ENCODE results near the gene ZNF823. TPM values are rescaled to one million over a fixed set of nuclear protein-coding genes. Genes with fewer than 3 reads are reported as not detected.
A peak's percentile ranks its signal among the peaks of the same experiment; 100 is the strongest.

Gene ZNF823
- polyA plus RNA-seq, 1 experiment = 3.8 TPM

- TF ChIP-seq CTCF (IDR thresholded peaks at IDR 0.05; ENCODE audit: low read depth, low read length) = no peak
- no peaks in the 10 kb centered on the region; the same call in 1 of the 2 replicates for H3K9me3 ChIP-seq (ENCODE audit: control insufficient read depth, insufficient read depth, low read length)
- H3K27ac ChIP-seq (ENCODE audit: low read depth, low read length) = peak overlapping the region; percentile 11
- no peak for DNase-seq (ENCODE audit: low read depth, low spot score)
- peak overlapping the region; percentile 81 for H3K4me3 ChIP-seq (ENCODE audit: low read depth, low read length)
- CTCF ChIA-PET = interaction anchor here (1.3 kb wide), 1 partner anchor 104 kb away, joined by 3 read pairs; no protein-coding TSS in a partner anchor
- H3K27me3 ChIP-seq (ENCODE audit: control insufficient read depth, insufficient read depth, low read length) = no peaks in the 10 kb centered on the region
- POLR2A ChIA-PET = no interaction called here
Observed at GRCh38 chr19:11693505-11694499, 44.9 kb downstream of the ZNF823 start.

DNA sequence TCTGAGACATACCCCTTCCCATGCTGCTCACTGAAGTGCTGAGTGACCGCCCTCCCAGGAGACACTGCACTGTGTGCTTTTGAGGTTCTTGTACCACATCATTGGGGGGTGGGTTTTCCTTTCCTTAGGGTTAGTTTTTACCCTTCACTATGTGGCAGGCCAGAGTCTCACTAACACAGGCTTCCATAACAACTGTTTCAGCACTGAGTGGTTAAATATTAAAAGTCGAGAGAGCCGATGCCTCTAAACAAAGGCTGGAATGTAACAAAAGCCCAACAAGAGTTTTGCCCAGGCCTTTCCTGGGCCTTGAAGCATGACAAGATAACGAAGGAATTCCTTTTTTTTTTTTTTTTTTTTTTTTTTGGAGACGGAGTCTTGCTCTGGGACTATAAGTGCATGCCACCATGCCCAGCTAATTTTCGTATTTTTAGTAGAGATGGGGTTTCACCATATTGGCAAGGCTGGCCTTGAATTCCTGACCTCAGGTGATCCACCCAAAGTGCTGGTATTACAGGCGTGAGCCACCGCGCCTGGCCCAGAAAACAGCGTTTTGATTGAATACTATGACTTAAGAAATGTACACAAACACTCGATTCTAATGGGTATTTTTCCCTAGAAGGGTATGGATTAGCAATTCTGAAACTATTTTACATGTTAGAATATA is 46.5 kb downstream of the ZNF823 start:
- Histone ChIP-seq H3K27me3 (ENCODE audit: control insufficient read depth, insufficient read depth, low read length) (no peaks in the 10 kb centered on the region), H3K9me3 (ENCODE audit: control insufficient read depth, insufficient read depth, low read length) (peaks cover 4% of the 10 kb centered on the region), H3K4me3 (ENCODE audit: low read depth, low read length) (no peak overlapping the region), H3K27ac (ENCODE audit: low read depth, low read length) (no peak overlapping the region)
- no peak for DNase-seq (ENCODE audit: low read depth, low spot score)
- POLR2A ChIA-PET = no interaction called here
- TF ChIP-seq CTCF (IDR thresholded peaks at IDR 0.05; ENCODE audit: low read depth, low read length) = no peak
- CTCF ChIA-PET = interaction anchor here (2.9 kb wide), 1 partner anchor 8 kb away, joined by 9 read pairs; no protein-coding TSS in a partner anchor

DNA sequence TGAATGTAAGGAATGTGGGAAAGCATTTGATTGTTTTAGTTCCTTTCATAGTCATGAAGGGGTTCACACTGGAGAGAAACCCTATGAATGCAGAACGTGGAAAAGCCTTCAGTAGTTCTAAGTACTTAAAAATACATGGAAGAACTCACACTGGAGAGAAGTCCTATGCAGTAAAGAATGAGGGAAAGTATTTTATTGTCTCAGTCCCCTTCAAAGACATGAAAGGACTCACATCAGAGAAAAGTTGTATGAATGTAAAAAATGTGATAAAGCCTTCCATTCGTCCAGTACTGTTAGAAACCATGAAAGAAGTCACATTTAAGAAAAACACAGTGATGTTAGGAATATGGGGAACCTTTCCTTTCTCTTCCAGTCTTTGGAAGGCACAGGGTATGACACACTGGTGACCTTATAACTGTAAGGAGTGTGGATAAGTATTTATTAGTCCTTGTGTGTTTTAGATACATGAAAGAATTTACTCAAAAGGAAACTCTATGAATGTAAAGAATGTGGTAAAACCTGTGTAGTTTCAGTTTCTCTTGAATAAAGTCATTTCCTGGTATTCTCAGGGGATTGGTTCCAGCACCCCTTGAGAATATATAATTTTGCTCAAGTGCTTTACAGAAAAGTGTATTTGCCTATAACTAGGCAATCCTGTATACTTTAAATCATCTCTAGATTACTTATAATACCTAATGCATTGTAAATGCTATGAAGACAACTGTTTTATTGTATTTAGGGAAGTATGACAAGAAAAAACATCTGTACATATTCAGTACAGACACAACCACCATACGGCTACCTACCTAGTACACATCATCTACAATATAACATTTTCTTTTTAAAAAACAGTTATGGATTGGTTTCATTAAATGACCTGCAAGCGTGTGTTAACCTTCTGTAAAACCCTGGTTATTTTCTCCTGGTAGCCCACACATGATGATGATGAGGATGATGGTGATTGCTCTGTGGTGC is 52.8 kb downstream of the ZNF823 start:
- ChIA-PET POLR2A (no interaction called here), CTCF (interaction anchor here (0.9 kb wide), 1 partner anchor 14 kb away, joined by 5 read pairs; no protein-coding TSS in a partner anchor)
- DNase-seq (ENCODE audit: low read depth, low spot score) = no peak
- Histone ChIP-seq H3K4me3 (ENCODE audit: low read depth, low read length) (no peak overlapping the region), H3K27ac (ENCODE audit: low read depth, low read length) (no peak overlapping the region), H3K9me3 (ENCODE audit: control insufficient read depth, insufficient read depth, low read length) (peaks cover 11% of the 10 kb centered on the region), H3K27me3 (ENCODE audit: control insufficient read depth, insufficient read depth, low read length) (no peaks in the 10 kb centered on the region)
- TF ChIP-seq CTCF (IDR thresholded peaks at IDR 0.05; ENCODE audit: low read depth, low read length) = no peak

GRCh38 chr19:11684987-11685675 is 53.6 kb downstream of the ZNF823 start:
- CTCF ChIA-PET = no interaction called here
- TF ChIP-seq CTCF (IDR thresholded peaks at IDR 0.05; ENCODE audit: low read depth, low read length) = no peak
- no peak overlapping the region for H3K27ac ChIP-seq (ENCODE audit: low read depth, low read length)
- H3K4me3 ChIP-seq (ENCODE audit: low read depth, low read length) = no peak overlapping the region
- peaks cover 15% of the 10 kb centered on the region for H3K9me3 ChIP-seq (ENCODE audit: control insufficient read depth, insufficient read depth, low read length)
- no peaks in the 10 kb centered on the region for H3K27me3 ChIP-seq (ENCODE audit: control insufficient read depth, insufficient read depth, low read length)
- POLR2A ChIA-PET = no interaction called here
- no peak for DNase-seq (ENCODE audit: low read depth, low spot score)
